Esophagus muscularis mucosa (tissue), 4 donors: ENCODE results near the gene GRIK5.

Experiments
- CTCF ChIP-seq, 3 experiments: fragments of 200-600 bp in 2 of 3; fragments of 450-650 bp in 1 of 3; sonication (generic) in 2 of 3; IDR thresholded peaks; one replicate each; pipeline ENCODE4 v1.5.1; 2017 to 2019; ENCODE audit warnings: antibody characterized with exemption in 3 of 3, mild to moderate bottlenecking in 2 of 3, moderate library complexity in 1 of 3
- EP300 ChIP-seq: sonication (generic); formaldehyde crosslinking; IDR thresholded peaks from one replicate; pipeline ENCODE4 v1.6.1; 2017; ENCODE audit warnings: antibody characterized with exemption
- POLR2A ChIP-seq: fragments of 450-650 bp; IDR thresholded peaks from one replicate; pipeline ENCODE4 v1.6.1; 2017; ENCODE audit warnings: antibody characterized with exemption, moderate library complexity, mild to moderate bottlenecking, low read depth
- POLR2AphosphoS5 ChIP-seq, 2 donors: sonication (generic); formaldehyde crosslinking; IDR thresholded peaks; one replicate each; pipeline ENCODE4 v1.6.1; 2017; ENCODE audit warnings: antibody characterized with exemption in 2 of 2

GRCh38 chr19:42003506-42004294 is 66.3 kb downstream of the GRIK5 start:
- TF ChIP-seq CTCF (IDR thresholded peaks at IDR 0.05) (no peak), EP300 (no peak), POLR2A (no peak), POLR2AphosphoS5 (IDR thresholded peaks at IDR 0.05) (no peak)
